Mesothelial cell of epicardium (in vitro differentiated cells): ENCODE measurements around the gene VPS29. TPM values are rescaled to one million over a fixed set of nuclear protein-coding genes. Genes with fewer than 3 reads are reported as not detected.
A peak's percentile ranks its signal among the peaks of the same experiment; 100 is the strongest.

Experiments used
- DNase-seq, 2 experiments: peaks; one replicate each; pipeline ENCODE4 v3.0.0; 2021; ENCODE audit warnings: low spot score in 2 of 2; ENCODE audit not compliant: unreplicated experiment in 2 of 2
- H3K27ac Mint-ChIP-seq: 2 replicates; pipeline ENCODE4 v1.8.0; 2021; ENCODE audit warnings: mixed read lengths
- H3K27me3 Mint-ChIP-seq: 2 replicates; pipeline ENCODE4 v1.8.0; 2021; ENCODE audit warnings: low read depth, mixed read lengths
- H3K36me3 Mint-ChIP-seq: 2 replicates; pipeline ENCODE4 v1.8.0; 2021; ENCODE audit warnings: mixed read lengths
- H3K4me1 Mint-ChIP-seq: 2 replicates; pipeline ENCODE4 v1.8.0; 2021; ENCODE audit warnings: mixed read lengths
- H3K4me3 Mint-ChIP-seq: 2 replicates; pipeline ENCODE4 v1.8.0; 2021; ENCODE audit warnings: mild to moderate bottlenecking, moderate library complexity, mixed read lengths
- H3K9me3 Mint-ChIP-seq: 2 replicates; pipeline ENCODE4 v1.8.0; 2021; ENCODE audit warnings: mixed read lengths
- total RNA-seq: library from RNA; stranded (reverse); gene quantifications from 3 replicates; pipeline ENCODE4 v1.2.1, GENCODE V29; 2021
- TF ChIP-seq, protein P1 (sequence below): fragments of 200-600 bp; sonication (generic); IDR thresholded peaks from one replicate; pipeline ENCODE4 v1.5.0; 2021; ENCODE audit warnings: antibody characterized with exemption; ENCODE audit not compliant: unreplicated experiment

Gene VPS29
- total RNA-seq, 1 donor from 2014 or later = 77.0 TPM

DNA sequence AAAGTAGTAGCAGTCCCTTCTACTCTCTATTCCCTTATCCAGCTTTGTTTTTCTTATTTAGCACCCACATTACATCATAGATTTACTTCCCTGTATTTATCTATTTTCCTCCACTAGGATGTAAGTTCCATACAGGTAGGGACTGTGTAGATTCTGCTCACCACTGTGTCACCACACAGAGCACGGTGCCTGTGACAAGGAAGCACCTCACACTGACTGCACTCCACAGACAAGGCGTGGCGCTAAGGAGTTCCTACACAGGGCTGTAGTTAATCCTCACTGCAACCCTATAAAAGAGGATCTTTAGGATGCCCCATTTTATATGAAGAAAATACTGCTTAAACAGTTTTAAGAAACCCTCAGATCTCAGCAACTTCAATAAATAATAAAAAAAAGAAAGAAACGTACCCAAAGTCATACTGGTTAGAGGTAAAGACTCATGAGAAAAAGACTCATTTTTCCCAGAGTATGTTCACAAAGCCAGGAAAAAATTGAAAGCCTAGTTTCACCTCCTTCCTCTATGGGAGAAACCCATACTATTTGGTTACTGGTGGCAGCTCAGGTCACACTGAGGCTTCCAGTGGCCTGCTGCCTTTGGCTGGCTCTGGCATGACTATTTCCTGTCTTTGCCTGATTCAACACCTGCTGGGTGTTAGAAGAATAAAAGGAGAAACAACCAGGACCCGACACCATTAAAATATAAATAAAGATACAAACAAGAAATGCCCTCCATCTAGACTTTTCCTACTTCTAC lies 37.1 kb upstream of the VPS29 start:
- DNase-seq = no peak
- TF ChIP-seq, protein P1, sequence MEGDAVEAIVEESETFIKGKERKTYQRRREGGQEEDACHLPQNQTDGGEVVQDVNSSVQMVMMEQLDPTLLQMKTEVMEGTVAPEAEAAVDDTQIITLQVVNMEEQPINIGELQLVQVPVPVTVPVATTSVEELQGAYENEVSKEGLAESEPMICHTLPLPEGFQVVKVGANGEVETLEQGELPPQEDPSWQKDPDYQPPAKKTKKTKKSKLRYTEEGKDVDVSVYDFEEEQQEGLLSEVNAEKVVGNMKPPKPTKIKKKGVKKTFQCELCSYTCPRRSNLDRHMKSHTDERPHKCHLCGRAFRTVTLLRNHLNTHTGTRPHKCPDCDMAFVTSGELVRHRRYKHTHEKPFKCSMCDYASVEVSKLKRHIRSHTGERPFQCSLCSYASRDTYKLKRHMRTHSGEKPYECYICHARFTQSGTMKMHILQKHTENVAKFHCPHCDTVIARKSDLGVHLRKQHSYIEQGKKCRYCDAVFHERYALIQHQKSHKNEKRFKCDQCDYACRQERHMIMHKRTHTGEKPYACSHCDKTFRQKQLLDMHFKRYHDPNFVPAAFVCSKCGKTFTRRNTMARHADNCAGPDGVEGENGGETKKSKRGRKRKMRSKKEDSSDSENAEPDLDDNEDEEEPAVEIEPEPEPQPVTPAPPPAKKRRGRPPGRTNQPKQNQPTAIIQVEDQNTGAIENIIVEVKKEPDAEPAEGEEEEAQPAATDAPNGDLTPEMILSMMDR = no peak
- Mint-ChIP-seq H3K4me1 (peaks cover 19% of the 10 kb centered on the region), H3K36me3 (peaks cover 7% of the 10 kb centered on the region), H3K9me3 (no peaks in the 10 kb centered on the region), H3K27ac (no peak overlapping the region), H3K4me3 (no peak overlapping the region), H3K27me3 (no peaks in the 10 kb centered on the region)

DNA sequence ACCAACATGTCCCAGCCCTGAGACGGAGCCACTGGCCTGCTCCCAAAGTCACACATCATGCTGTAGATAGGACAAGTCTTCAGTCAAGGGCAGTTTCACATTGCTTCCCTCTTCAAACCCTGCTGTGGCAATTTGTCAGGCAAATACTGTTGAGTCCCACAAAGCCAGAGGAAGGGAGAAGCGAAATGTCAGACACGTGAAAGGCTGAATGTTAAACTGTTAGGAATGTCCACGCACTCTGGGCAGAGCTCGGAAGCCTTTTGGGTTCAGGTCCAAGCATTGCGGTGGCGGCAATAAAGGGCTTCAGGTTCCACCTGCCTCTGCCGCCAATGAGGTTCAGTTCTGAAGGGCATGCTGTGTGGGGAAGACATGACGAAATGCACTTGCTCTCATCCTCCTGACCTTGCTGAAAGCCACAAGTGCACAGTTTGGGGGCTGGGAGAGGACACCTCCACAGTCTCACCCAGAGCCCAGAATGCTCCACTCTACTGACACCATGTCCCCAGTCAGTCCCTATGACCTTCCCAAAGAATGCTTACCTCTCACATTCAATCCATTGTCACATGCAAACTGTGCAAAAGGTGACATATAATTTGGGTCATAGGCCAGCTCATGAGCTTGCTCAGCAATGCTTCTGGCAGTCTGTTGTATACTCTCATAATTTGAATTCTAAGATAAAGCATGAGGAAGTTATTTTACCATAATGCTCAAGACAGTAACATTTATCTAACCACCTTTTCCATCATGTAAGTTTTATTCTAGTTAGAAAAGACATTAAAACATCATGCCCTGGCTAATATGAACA lies 35.9 kb upstream of the VPS29 start:
- no peak for DNase-seq
- Mint-ChIP-seq H3K27ac (peak overlapping the region; percentile 37), H3K9me3 (no peaks in the 10 kb centered on the region), H3K36me3 (peaks cover 9% of the 10 kb centered on the region), H3K4me3 (no peak overlapping the region), H3K4me1 (peaks cover 14% of the 10 kb centered on the region), H3K27me3 (no peaks in the 10 kb centered on the region)
- TF ChIP-seq, protein P1 = no peak

DNA sequence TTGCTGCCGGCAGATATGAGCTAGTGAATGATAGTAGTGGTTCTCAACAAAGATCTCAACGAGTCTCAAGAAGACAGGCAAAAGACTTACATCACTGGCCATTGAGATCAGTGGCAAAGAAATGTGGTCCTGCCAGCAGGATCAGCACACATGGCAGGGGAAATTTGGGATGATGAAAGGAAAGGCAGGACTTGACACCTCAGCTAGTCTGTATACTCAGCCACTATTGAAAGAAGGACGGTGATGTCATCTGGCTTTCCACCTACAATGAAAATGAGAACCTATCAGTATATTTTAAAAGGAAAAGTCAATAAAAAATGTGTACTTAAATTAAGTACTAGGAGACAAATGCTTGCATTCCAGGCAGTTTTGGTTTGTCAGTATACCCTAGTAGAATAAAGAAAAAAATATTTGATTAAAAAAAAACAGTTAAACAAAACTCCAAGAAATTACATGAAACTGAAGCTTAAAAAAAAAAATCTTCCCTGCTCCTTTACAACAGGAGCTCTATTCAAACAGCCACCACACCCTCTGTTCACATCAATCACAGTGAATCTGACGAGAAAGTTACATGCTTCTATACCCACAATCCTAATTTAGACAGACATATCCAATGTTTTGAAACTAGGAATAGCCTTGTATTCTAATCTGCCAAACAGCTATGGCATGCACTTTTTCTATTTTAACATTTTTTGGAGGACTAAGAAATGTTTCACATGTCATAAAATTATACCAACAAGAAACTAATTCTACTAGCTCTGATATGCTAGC lies 35.1 kb upstream of the VPS29 start:
- Mint-ChIP-seq H3K27ac (peak overlapping the region; percentile 37), H3K4me3 (no peak overlapping the region), H3K36me3 (peaks cover 8% of the 10 kb centered on the region), H3K4me1 (peaks cover 14% of the 10 kb centered on the region), H3K27me3 (no peaks in the 10 kb centered on the region), H3K9me3 (no peaks in the 10 kb centered on the region)
- no peak for DNase-seq
- TF ChIP-seq, protein P1 = no peak

DNA sequence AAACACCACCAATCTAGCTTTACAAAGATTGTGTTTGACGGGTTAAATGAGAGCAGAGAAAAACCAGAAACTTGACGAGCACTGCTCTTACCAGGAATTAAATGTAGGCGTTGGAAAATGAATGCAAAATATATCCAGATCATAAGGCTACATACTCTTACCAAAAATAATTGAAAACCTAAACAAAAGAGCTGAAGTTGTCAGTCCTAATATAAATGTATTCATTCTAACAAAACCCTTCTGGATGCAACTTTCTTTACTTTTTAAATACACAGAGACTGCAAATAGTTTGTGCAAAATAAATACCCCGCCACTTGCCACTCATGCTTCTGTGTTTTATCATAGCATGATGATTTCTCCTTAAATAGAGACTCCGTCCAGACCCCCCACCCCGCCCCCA lies 32.9 kb upstream of the VPS29 start:
- H3K4me3 Mint-ChIP-seq = no peak overlapping the region
- no peaks in the 10 kb centered on the region for H3K9me3 Mint-ChIP-seq
- H3K36me3 Mint-ChIP-seq = peaks cover 10% of the 10 kb centered on the region
- DNase-seq = no peak
- H3K4me1 Mint-ChIP-seq = peaks cover 14% of the 10 kb centered on the region
- no peaks in the 10 kb centered on the region for H3K27me3 Mint-ChIP-seq
- H3K27ac Mint-ChIP-seq = no peak overlapping the region
- TF ChIP-seq, protein P1 = no peak

- H3K9me3 Mint-ChIP-seq = no peaks in the 10 kb centered on the region
- H3K4me1 Mint-ChIP-seq = peaks cover 14% of the 10 kb centered on the region
- peak overlapping the region; percentile 54 for H3K27ac Mint-ChIP-seq
- peaks cover 16% of the 10 kb centered on the region for H3K36me3 Mint-ChIP-seq
- TF ChIP-seq, protein P1 = no peak
- H3K27me3 Mint-ChIP-seq = no peaks in the 10 kb centered on the region
- no peak for DNase-seq
- H3K4me3 Mint-ChIP-seq = no peak overlapping the region
Measured at GRCh38 chr12:110533607-110534006, 31.7 kb upstream of the VPS29 start.
